Duodenal mucosa (tissue), 2 donors: ENCODE results near the gene SASH1.

ENCODE experiments used
- H3K27ac ChIP-seq: one replicate; pipeline ENCODE4 v1.7.0; 2013; ENCODE audit warnings: low read depth, low read length
- H3K27me3 ChIP-seq, 2 donors: one replicate each; pipeline ENCODE4 v1.7.0; 2013; ENCODE audit warnings: low read length in 2 of 2, control low read depth in 1 of 2; ENCODE audit not compliant: insufficient read depth in 2 of 2, control insufficient read depth in 1 of 2
- H3K36me3 ChIP-seq, 2 donors: one replicate each; pipeline ENCODE4 v1.7.0; 2013; ENCODE audit warnings: low read length in 2 of 2, control low read depth in 1 of 2; ENCODE audit not compliant: insufficient read depth in 2 of 2, control insufficient read depth in 1 of 2
- H3K4me1 ChIP-seq, 2 donors: one replicate each; pipeline ENCODE4 v1.7.0; 2013; ENCODE audit warnings: low read length in 2 of 2, control low read depth in 1 of 2; ENCODE audit not compliant: insufficient read depth in 2 of 2, control insufficient read depth in 1 of 2
- H3K4me3 ChIP-seq, 2 donors: one replicate each; pipeline ENCODE4 v1.7.0; 2013; ENCODE audit warnings: low read length in 2 of 2, low read depth in 1 of 2
- H3K9ac ChIP-seq, 2 donors: one replicate each; pipeline ENCODE4 v1.7.0; 2013; ENCODE audit warnings: low read length in 2 of 2, low read depth in 1 of 2
- H3K9me3 ChIP-seq, 2 donors: one replicate each; pipeline ENCODE4 v1.7.0; 2013; ENCODE audit warnings: low read length in 2 of 2, control low read depth in 1 of 2; ENCODE audit not compliant: control insufficient read depth in 1 of 2

SASH1 gene

GRCh38 chr6:148430897-148431296, 88.3 kb downstream of the SASH1 start:
- Histone ChIP-seq H3K4me3 (no peak overlapping the region), H3K36me3 (no peaks in the 10 kb centered on the region), H3K27ac (no peak overlapping the region), H3K9me3 (no peaks in the 10 kb centered on the region), H3K27me3 (no peaks in the 10 kb centered on the region), H3K9ac (no peak overlapping the region), H3K4me1 (peaks cover 4 to 5% of the 10 kb centered on the region in 2 donors)

GRCh38 chr6:148431413-148431812, 88.8 kb downstream of the SASH1 start:
- Histone ChIP-seq H3K36me3 (no peaks in the 10 kb centered on the region), H3K4me3 (no peak overlapping the region), H3K9me3 (no peaks in the 10 kb centered on the region), H3K4me1 (peaks cover 4 to 5% of the 10 kb centered on the region in 2 donors), H3K27ac (no peak overlapping the region), H3K9ac (no peak overlapping the region), H3K27me3 (no peaks in the 10 kb centered on the region)

- H3K36me3 ChIP-seq, result no peaks in the 10 kb centered on the region
- H3K27me3 ChIP-seq, result no peaks in the 10 kb centered on the region
- H3K4me3 ChIP-seq, result no peak overlapping the region
- peaks cover 4 to 5% of the 10 kb centered on the region in 2 donors for H3K4me1 ChIP-seq
- H3K27ac ChIP-seq, result no peak overlapping the region
- no peaks in the 10 kb centered on the region for H3K9me3 ChIP-seq
- H3K9ac ChIP-seq, result no peak overlapping the region
Measured at GRCh38 chr6:148431840-148432239, 89.2 kb downstream of the SASH1 start.

GRCh38 chr6:148432462-148433195, 90.0 kb downstream of the SASH1 start:
- Histone ChIP-seq H3K27me3 (no peaks in the 10 kb centered on the region), H3K4me3 (no peak overlapping the region), H3K9ac (no peak overlapping the region), H3K4me1 (peaks cover 4 to 5% of the 10 kb centered on the region in 2 donors), H3K36me3 (no peaks in the 10 kb centered on the region), H3K9me3 (no peaks in the 10 kb centered on the region), H3K27ac (no peak overlapping the region)

GRCh38 chr6:148435386-148435785, 92.7 kb downstream of the SASH1 start:
- Histone ChIP-seq H3K27me3 (no peaks in the 10 kb centered on the region), H3K36me3 (no peaks in the 10 kb centered on the region), H3K4me1 (peaks cover 4 to 5% of the 10 kb centered on the region in 2 donors), H3K9me3 (no peaks in the 10 kb centered on the region), H3K27ac (no peak overlapping the region), H3K4me3 (no peak overlapping the region), H3K9ac (no peak overlapping the region)

- no peaks in the 10 kb centered on the region for H3K27me3 ChIP-seq
- H3K36me3 ChIP-seq, result no peaks in the 10 kb centered on the region
- no peak overlapping the region for H3K27ac ChIP-seq
- H3K4me3 ChIP-seq, result no peak overlapping the region
- H3K4me1 ChIP-seq, result peaks cover 5 to 9% of the 10 kb centered on the region in 2 donors
- no peaks in the 10 kb centered on the region for H3K9me3 ChIP-seq
- H3K9ac ChIP-seq, result no peak overlapping the region
Measured at GRCh38 chr6:148436466-148436865, 93.8 kb downstream of the SASH1 start.

- Histone ChIP-seq H3K36me3 (no peaks in the 10 kb centered on the region), H3K27me3 (no peaks in the 10 kb centered on the region), H3K9ac (no peak overlapping the region), H3K4me3 (no peak overlapping the region), H3K27ac (no peak overlapping the region), H3K9me3 (no peaks in the 10 kb centered on the region), H3K4me1 (peaks cover 0 to 6% of the 10 kb centered on the region in 2 donors)
Measured at GRCh38 chr6:148438632-148439031, 96.0 kb downstream of the SASH1 start.

- no peak overlapping the region for H3K27ac ChIP-seq
- no peak overlapping the region for H3K4me3 ChIP-seq
Measured at GRCh38 chr6:148440016-148440415, 97.4 kb downstream of the SASH1 start.

GRCh38 chr6:148440877-148441453, 98.3 kb downstream of the SASH1 start:
- H3K36me3 ChIP-seq, result no peaks in the 10 kb centered on the region
- peaks cover 0 to 6% of the 10 kb centered on the region in 2 donors for H3K4me1 ChIP-seq
- H3K27me3 ChIP-seq, result no peaks in the 10 kb centered on the region
- no peak overlapping the region for H3K4me3 ChIP-seq
- peak overlapping the region; percentile 11 for H3K27ac ChIP-seq
- no peak overlapping the region for H3K9ac ChIP-seq
- no peaks in the 10 kb centered on the region for H3K9me3 ChIP-seq

More at GRCh38 chr6:148440016-148440415, 97.4 kb downstream of the SASH1 start:
- Histone ChIP-seq H3K9ac (no peak overlapping the region), H3K36me3 (no peaks in the 10 kb centered on the region), H3K4me1 (peaks cover 0 to 6% of the 10 kb centered on the region in 2 donors), H3K9me3 (no peaks in the 10 kb centered on the region), H3K27me3 (no peaks in the 10 kb centered on the region)

GRCh38 chr6:148441454-148441911, 98.8 kb downstream of the SASH1 start:
- Histone ChIP-seq H3K9me3 (no peaks in the 10 kb centered on the region), H3K9ac (no peak overlapping the region), H3K4me1 (peaks cover 0 to 6% of the 10 kb centered on the region in 2 donors), H3K27ac (peak overlapping the region; percentile 11), H3K27me3 (no peaks in the 10 kb centered on the region), H3K4me3 (no peak overlapping the region), H3K36me3 (no peaks in the 10 kb centered on the region)
